Progenitor cell of endocrine pancreas (in vitro differentiated cells): ENCODE data around the gene PUS1. TPM values are rescaled to one million over a fixed set of nuclear protein-coding genes. Genes with fewer than 3 reads are reported as not detected.
A peak's percentile ranks its signal among the peaks of the same experiment; 100 is the strongest.
"Not testable (repeated sequence)": the region's sequence is repeated elsewhere in the genome, so short reads cannot be mapped to it uniquely, and the experiment has no call there.

Source experiments
- DNase-seq: peaks from one replicate; pipeline ENCODE4 v3.0.0; 2021; ENCODE audit warnings: low spot score; ENCODE audit not compliant: unreplicated experiment
- H3K27ac Mint-ChIP-seq: 2 replicates; pipeline ENCODE4 v1.8.0; 2021; ENCODE audit warnings: mild to moderate bottlenecking, moderate library complexity, mixed read lengths
- H3K27me3 Mint-ChIP-seq: 2 replicates; pipeline ENCODE4 v1.8.0; 2021; ENCODE audit warnings: mixed read lengths
- H3K36me3 Mint-ChIP-seq: 2 replicates; pipeline ENCODE4 v1.8.0; 2022; ENCODE audit warnings: mixed read lengths; ENCODE audit not compliant: insufficient read depth
- H3K4me1 Mint-ChIP-seq: 2 replicates; pipeline ENCODE4 v1.8.0; 2021; ENCODE audit warnings: low read depth, mixed read lengths
- H3K4me3 Mint-ChIP-seq: 2 replicates; pipeline ENCODE4 v1.8.0; 2021; ENCODE audit warnings: low read depth, mild to moderate bottlenecking, moderate library complexity, mixed read lengths
- H3K9me3 Mint-ChIP-seq: 2 replicates; pipeline ENCODE4 v1.8.0; 2021; ENCODE audit warnings: low read depth, mixed read lengths
- CTCF ChIP-seq: fragments of 200-600 bp; sonication (generic); IDR thresholded peaks from one replicate; pipeline ENCODE4 v1.5.0; 2021; ENCODE audit warnings: antibody characterized with exemption, mild to moderate bottlenecking; ENCODE audit not compliant: unreplicated experiment
- total RNA-seq: library from RNA; stranded (reverse); gene quantifications from 2 replicates; pipeline ENCODE4 v1.2.1, GENCODE V29; 2021

The PUS1 gene
- total RNA-seq, 1 donor from 2014 or later = 38.5 TPM

- H3K4me1 Mint-ChIP-seq = no peaks in the 10 kb centered on the region
- no peak for DNase-seq
- TF ChIP-seq CTCF = no peak
- H3K27ac Mint-ChIP-seq = peak overlapping the region; percentile 67
- no peaks in the 10 kb centered on the region for H3K27me3 Mint-ChIP-seq
- H3K9me3 Mint-ChIP-seq = no peaks in the 10 kb centered on the region
- peaks cover 9% of the 10 kb centered on the region for H3K36me3 Mint-ChIP-seq
- H3K4me3 Mint-ChIP-seq = no peak overlapping the region
Observed at GRCh38 chr12:131944601-131945251, 15.7 kb downstream of the PUS1 start.

GRCh38 chr12:131946757-131947156 is 17.7 kb downstream of the PUS1 start:
- Mint-ChIP-seq H3K27me3 (no peaks in the 10 kb centered on the region), H3K4me1 (no peaks in the 10 kb centered on the region), H3K36me3 (peaks cover 6% of the 10 kb centered on the region), H3K4me3 (no peak overlapping the region), H3K27ac (no peak overlapping the region), H3K9me3 (no peaks in the 10 kb centered on the region)
- TF ChIP-seq CTCF = no peak
- no peak for DNase-seq

GRCh38 chr12:131947482-131948027 is 18.5 kb downstream of the PUS1 start:
- no peaks in the 10 kb centered on the region for H3K9me3 Mint-ChIP-seq
- no peak for DNase-seq
- no peak for TF ChIP-seq CTCF
- no peak overlapping the region for H3K4me3 Mint-ChIP-seq
- no peaks in the 10 kb centered on the region for H3K4me1 Mint-ChIP-seq
- H3K36me3 Mint-ChIP-seq = peaks cover 6% of the 10 kb centered on the region
- H3K27ac Mint-ChIP-seq = no peak overlapping the region
- no peaks in the 10 kb centered on the region for H3K27me3 Mint-ChIP-seq

GRCh38 chr12:131948166-131948712 is 19.2 kb downstream of the PUS1 start:
- DNase-seq = no peak
- Mint-ChIP-seq H3K9me3 (no peaks in the 10 kb centered on the region), H3K4me1 (no peaks in the 10 kb centered on the region), H3K36me3 (peaks cover 6% of the 10 kb centered on the region), H3K27ac (peak overlapping the region; percentile 41), H3K4me3 (no peak overlapping the region), H3K27me3 (no peaks in the 10 kb centered on the region)
- TF ChIP-seq CTCF = no peak

GRCh38 chr12:131948713-131949430 is 19.8 kb downstream of the PUS1 start:
- H3K27me3 Mint-ChIP-seq, H3K36me3 Mint-ChIP-seq, H3K9me3 Mint-ChIP-seq, H3K4me1 Mint-ChIP-seq, DNase-seq, H3K27ac Mint-ChIP-seq: not testable (repeated sequence)
- peak overlapping the region; percentile 70 for H3K4me3 Mint-ChIP-seq
